HEK293 (cell line): ENCODE results near the gene LYL1.

Experiments used
- CTCF ChIP-seq: fragments of 450-650 bp; formaldehyde crosslinking; IDR thresholded peaks from 2 replicates; pipeline ENCODE4 v1.5.1; 2016; ENCODE audit warnings: missing biosample characterization, missing genetic modification characterization
- FEZF1 ChIP-seq: fragments of 450-650 bp; formaldehyde crosslinking; IDR thresholded peaks from 2 replicates; pipeline ENCODE4 v1.5.1; 2016; ENCODE audit warnings: missing biosample characterization, missing genetic modification characterization
- HOXC10 ChIP-seq: sonication (generic); formaldehyde crosslinking; IDR thresholded peaks from 2 replicates; pipeline ENCODE4 v1.8.1; 2023; ENCODE audit warnings: mild to moderate bottlenecking, missing genetic modification reagents
- KLF9 ChIP-seq: fragments of 450-650 bp; formaldehyde crosslinking; IDR thresholded peaks from 2 replicates; pipeline ENCODE4 v1.5.1; 2016; ENCODE audit warnings: missing biosample characterization, missing genetic modification characterization, low read depth
- SP2 ChIP-seq: fragments of 450-650 bp; formaldehyde crosslinking; IDR thresholded peaks from 2 replicates; pipeline ENCODE4 v1.5.1; 2016; ENCODE audit warnings: missing biosample characterization, missing genetic modification characterization
- ZEB2 ChIP-seq: fragments of 450-650 bp; formaldehyde crosslinking; IDR thresholded peaks from 2 replicates; pipeline ENCODE4 v1.5.1; 2016; ENCODE audit warnings: missing biosample characterization, missing genetic modification characterization
- ZNF10 ChIP-seq: fragments of 450-650 bp; formaldehyde crosslinking; IDR thresholded peaks from 2 replicates; pipeline ENCODE4 v1.5.1; 2017; ENCODE audit warnings: missing biosample characterization, missing genetic modification characterization
- ZNF292 ChIP-seq: fragments of 450-650 bp; formaldehyde crosslinking; IDR thresholded peaks from 2 replicates; pipeline ENCODE4 v1.5.1; 2016; ENCODE audit warnings: low read depth, missing biosample characterization, missing genetic modification characterization, borderline replicate concordance
- ZNF639 ChIP-seq: fragments of 450-650 bp; formaldehyde crosslinking; IDR thresholded peaks from 2 replicates; pipeline ENCODE4 v1.5.1; 2016; ENCODE audit warnings: missing biosample characterization, missing genetic modification characterization
- ZNF654 ChIP-seq: fragments of 450-650 bp; formaldehyde crosslinking; IDR thresholded peaks from 2 replicates; pipeline ENCODE4 v1.5.1; 2016; ENCODE audit warnings: low read depth, missing biosample characterization, missing genetic modification characterization

GRCh38 chr19:13139633-13140311, 37.1 kb upstream of the LYL1 start:
- TF ChIP-seq ZEB2 (tag by site-specific recombination) (no peak), FEZF1 (tag by site-specific recombination) (no peak), SP2 (tag by site-specific recombination) (no peak), ZNF654 (tag by site-specific recombination) (no peak), HOXC10 (CRISPR knock-in tag) (no peak), ZNF10 (tag by site-specific recombination) (no peak), CTCF (tag by site-specific recombination) (no peak), KLF9 (tag by site-specific recombination) (no peak), ZNF639 (no peak), ZNF292 (tag by site-specific recombination) (no peak)
